Lung (tissue), 12 donors: Measurements from ENCODE around the gene TEKT3. TPM values are rescaled to one million over a fixed set of nuclear protein-coding genes. Genes with fewer than 3 reads are reported as not detected.
A peak's percentile ranks its signal among the peaks of the same experiment; 100 is the strongest.

ENCODE experiments used
- ATAC-seq: fragments of 200-7000 bp; cut with Tn5 transposase; one replicate; pipeline ENCODE4 v1.9.1; 2020; ENCODE audit warnings: moderate number of reproducible peaks; ENCODE audit not compliant: insufficient read depth, low FRiP score
- DNase-seq, 3 donors: peaks; one replicate each; pipeline ENCODE4 v3.0.0-alpha.2; 2013 to 2017
- H3K27ac ChIP-seq, 2 donors: one replicate each; pipeline ENCODE4 v1.5.1; 2013; ENCODE audit warnings: mild to moderate bottlenecking in 2 of 2, moderate library complexity in 2 of 2, control low read depth in 1 of 2, inconsistent platforms in 1 of 2, low read depth in 1 of 2, low read length in 1 of 2
- H3K27me3 ChIP-seq, 3 donors: one replicate each; pipeline ENCODE4 v1.5.1; 2013; ENCODE audit warnings: low read length in 2 of 3; ENCODE audit not compliant: control insufficient read depth in 3 of 3, insufficient read depth in 3 of 3
- H3K36me3 ChIP-seq, 4 donors: one replicate each; pipeline ENCODE4 v1.5.1; 2013; ENCODE audit warnings: low read length in 4 of 4, mild to moderate bottlenecking in 1 of 4, moderate library complexity in 1 of 4; ENCODE audit not compliant: control insufficient read depth in 4 of 4, insufficient read depth in 4 of 4
- H3K4me1 ChIP-seq, 5 donors: one replicate each; pipeline ENCODE4 v1.5.1; 2013; ENCODE audit warnings: low read length in 5 of 5, mild to moderate bottlenecking in 2 of 5, moderate library complexity in 1 of 5; ENCODE audit not compliant: control insufficient read depth in 5 of 5, insufficient read depth in 5 of 5
- H3K4me3 ChIP-seq: one replicate; pipeline ENCODE4 v1.5.1; 2013; ENCODE audit warnings: mild to moderate bottlenecking, control low read depth, moderate library complexity
- H3K9ac ChIP-seq, 2 donors: one replicate each; pipeline ENCODE4 v1.5.1; 2013; ENCODE audit warnings: low read length in 2 of 2, control low read depth in 1 of 2; ENCODE audit not compliant: insufficient read depth in 1 of 2
- H3K9me3 ChIP-seq, 4 donors: one replicate each; pipeline ENCODE4 v1.5.1; 2013; ENCODE audit warnings: low read length in 3 of 4, mild to moderate bottlenecking in 1 of 4, moderate library complexity in 1 of 4; ENCODE audit not compliant: control insufficient read depth in 4 of 4, insufficient read depth in 3 of 4
- CTCF ChIP-seq: IDR thresholded peaks from 2 replicates; pipeline ENCODE4 v1.5.1; 2012; ENCODE audit warnings: mild to moderate bottlenecking; ENCODE audit errors: control extremely low read depth, extremely low read depth
- WGBS, 2 donors: extraction: QIAGEN DNeasy Blood & Tissue Kit; methylation state at CpG; one replicate each; pipeline ENCODE4 v1.1.7; 2013; 5-methylcytosine and 5-hydroxymethylcytosine counted together
- polyA plus RNA-seq, 2 donors: library from polyadenylated mRNA; stranded (reverse); fragments of 200-250 nt; gene quantifications; one replicate each; pipeline ENCODE4 v1.2.1, GENCODE V29; 2013
- total RNA-seq, 2 donors: library from RNA; depleted of rRNA in 1 of 2; stranded (reverse); fragments of >200 nt in 1 of 2; gene quantifications; one replicate each; pipeline ENCODE4 v1.2.1, GENCODE V29; 2014 to 2021
- donor health status: control.
- donor health status: control.
- donor health status: Bipolar disorder and iron deficiency.
- donor health status: healthy.
- donor health status: DM: yes; HTN: yes; CAD: no.

Gene TEKT3
- total and polyA plus RNA-seq, 4 donors = 1.2 to 5.4 (median 1.7) TPM

- 43 to 67% methylated on average over 2 of the region's 2 CpGs for WGBS, 2 donors
- Histone ChIP-seq H3K9me3 (no peaks in the 10 kb centered on the region), H3K9ac (no peak overlapping the region), H3K27me3 (no peaks in the 10 kb centered on the region), H3K4me1 (peaks cover 0 to 14% (median 7%) of the 10 kb centered on the region in 5 donors), H3K36me3 (no peaks in the 10 kb centered on the region), H3K27ac (no peak overlapping the region), H3K4me3 (no peak overlapping the region)
- DNase-seq (peak in 1 of 3 donors; percentile 39), ATAC-seq (no peak)
- no peak for TF ChIP-seq CTCF
These were observed 43.9 kb upstream of the TEKT3 start for GRCh38 chr17:15385305-15385704.

- H3K9ac ChIP-seq = peak overlapping the region in 1 of 2 donors; percentile 54
- no peaks in the 10 kb centered on the region for H3K9me3 ChIP-seq
- no peak overlapping the region for H3K4me3 ChIP-seq
- 42 to 52% methylated on average over 9 of the region's 9 CpGs for whole genome bisulfite sequencing, 2 donors
- DNase-seq = peak; percentile 78 to 95 (median 91)
- no peak for ATAC-seq
- H3K4me1 ChIP-seq = peaks cover 0 to 14% (median 7%) of the 10 kb centered on the region in 5 donors
- H3K27ac ChIP-seq = peak overlapping the region; percentile 51 to 64
- H3K27me3 ChIP-seq = no peaks in the 10 kb centered on the region
- no peak for TF ChIP-seq CTCF
- no peaks in the 10 kb centered on the region for H3K36me3 ChIP-seq
These were observed 42.9 kb upstream of the TEKT3 start for GRCh38 chr17:15384142-15384787.

- no peak for TF ChIP-seq CTCF
- H3K9ac ChIP-seq = no peak overlapping the region
- ATAC-seq (no peak), DNase-seq (no peak)
- H3K9me3 ChIP-seq = no peaks in the 10 kb centered on the region
- no peak overlapping the region for H3K4me3 ChIP-seq
- WGBS, 2 donors = 96 to 97% methylated on average over 1 of the region's 1 CpG
- no peak overlapping the region for H3K27ac ChIP-seq
- H3K36me3 ChIP-seq = no peaks in the 10 kb centered on the region
- H3K27me3 ChIP-seq = no peaks in the 10 kb centered on the region
- peaks cover 0 to 14% (median 7%) of the 10 kb centered on the region in 5 donors for H3K4me1 ChIP-seq
These were observed 41.5 kb upstream of the TEKT3 start for GRCh38 chr17:15382914-15383313.

GRCh38 chr17:15381707-15382106 lies 40.3 kb upstream of the TEKT3 start:
- Histone ChIP-seq H3K27me3 (no peaks in the 10 kb centered on the region), H3K36me3 (no peaks in the 10 kb centered on the region), H3K4me1 (peaks cover 0 to 18% (median 7%) of the 10 kb centered on the region in 5 donors), H3K4me3 (no peak overlapping the region), H3K9ac (no peak overlapping the region), H3K9me3 (no peaks in the 10 kb centered on the region), H3K27ac (no peak overlapping the region)
- DNase-seq (no peak), ATAC-seq (no peak)
- 55 to 70% methylated on average over 2 of the region's 2 CpGs for whole genome bisulfite sequencing, 2 donors
- TF ChIP-seq CTCF = no peak
